CD8-positive, alpha-beta memory T cell (primary cell): ENCODE measurements around the gene RYR3. TPM values are rescaled to one million over a fixed set of nuclear protein-coding genes. Genes with fewer than 3 reads are reported as not detected.
A peak's percentile ranks its signal among the peaks of the same experiment; 100 is the strongest.

Experiments
- CTCF ChIA-PET: fragments of 350-600 bp; sonication (Branson Sonifier 250); formaldehyde crosslinking; loops from one replicate; lab custom pipeline; 2021; ENCODE audit warnings: antibody characterized with exemption; lab: Charles Lee
- POLR2A ChIA-PET: fragments of 350-600 bp; sonication (Branson Sonifier 250); formaldehyde crosslinking; loops from one replicate; lab custom pipeline; 2021; ENCODE audit warnings: antibody characterized with exemption; lab: Charles Lee
- DNase-seq, 5 donors: peaks; one replicate each; pipeline versions ENCODE4 v3.0.0 to v3.0.0-alpha.2; 2020 to 2022; ENCODE audit warnings: mixed read lengths in 1 of 5
- H3K27ac ChIP-seq: one replicate; pipeline ENCODE4 v1.7.0; 2013; ENCODE audit warnings: low read depth, mild to moderate bottlenecking, low read length, moderate library complexity
- H3K27me3 ChIP-seq: 2 replicates; pipeline ENCODE4 v1.7.0; 2013; ENCODE audit warnings: low read length, mild to moderate bottlenecking; ENCODE audit not compliant: insufficient read depth, poor library complexity, severe bottlenecking
- H3K36me3 ChIP-seq: 2 replicates; pipeline ENCODE4 v1.7.0; 2013; ENCODE audit warnings: mild to moderate bottlenecking, low read length, moderate library complexity; ENCODE audit not compliant: insufficient read depth
- H3K4me1 ChIP-seq: 2 replicates; pipeline ENCODE4 v1.7.0; 2013; ENCODE audit warnings: mild to moderate bottlenecking, low read length, moderate library complexity; ENCODE audit not compliant: insufficient read depth
- H3K4me3 ChIP-seq: 2 replicates; pipeline ENCODE4 v1.7.0; 2013; ENCODE audit warnings: mild to moderate bottlenecking, low read length
- H3K9me3 ChIP-seq: 2 replicates; pipeline ENCODE4 v1.7.0; 2013; ENCODE audit warnings: mild to moderate bottlenecking, low read length
- H3K27ac Mint-ChIP-seq, 8 donors: one replicate each; pipeline ENCODE4 v1.8.0; 2020 to 2021; ENCODE audit warnings: mixed read lengths in 8 of 8, mild to moderate bottlenecking in 6 of 8, inconsistent platforms in 3 of 8, moderate library complexity in 3 of 8
- H3K27me3 Mint-ChIP-seq, 2 donors: one replicate each; pipeline ENCODE4 v1.8.0; 2020 to 2021; ENCODE audit warnings: mixed read lengths in 2 of 2, mild to moderate bottlenecking in 1 of 2, moderate library complexity in 1 of 2
- H3K36me3 Mint-ChIP-seq, 3 donors: one replicate each; pipeline ENCODE4 v1.8.0; 2020 to 2021; ENCODE audit warnings: mixed read lengths in 3 of 3, inconsistent platforms in 1 of 3, mild to moderate bottlenecking in 1 of 3
- H3K4me1 Mint-ChIP-seq, 3 donors: one replicate each; pipeline ENCODE4 v1.8.0; 2020 to 2021; ENCODE audit warnings: mixed read lengths in 3 of 3, inconsistent platforms in 1 of 3, mild to moderate bottlenecking in 1 of 3
- H3K4me3 Mint-ChIP-seq, 7 donors: one replicate each; pipeline ENCODE4 v1.8.0; 2020 to 2021; ENCODE audit warnings: mixed read lengths in 7 of 7, mild to moderate bottlenecking in 6 of 7, moderate library complexity in 4 of 7, inconsistent platforms in 2 of 7
- H3K9me3 Mint-ChIP-seq, 5 donors: one replicate each; pipeline ENCODE4 v1.8.0; 2020 to 2022; ENCODE audit warnings: mixed read lengths in 5 of 5, mild to moderate bottlenecking in 3 of 5, moderate library complexity in 2 of 5, inconsistent platforms in 1 of 5
- polyA plus RNA-seq: library from polyadenylated mRNA; unstranded; fragments of 300-500 nt; fragmentation: Illumina TruSeq; gene quantifications from one replicate; pipeline ENCODE4 v1.2.3, GENCODE V29; 2021
- total RNA-seq, 2 experiments: library from RNA; stranded (reverse); gene quantifications; one replicate each; pipeline ENCODE4 v1.2.3, GENCODE V29; 2021

Gene RYR3
- total and polyA plus RNA-seq, 3 experiments from 2014 or later = 0.08 TPM; not detected in 2

DNA sequence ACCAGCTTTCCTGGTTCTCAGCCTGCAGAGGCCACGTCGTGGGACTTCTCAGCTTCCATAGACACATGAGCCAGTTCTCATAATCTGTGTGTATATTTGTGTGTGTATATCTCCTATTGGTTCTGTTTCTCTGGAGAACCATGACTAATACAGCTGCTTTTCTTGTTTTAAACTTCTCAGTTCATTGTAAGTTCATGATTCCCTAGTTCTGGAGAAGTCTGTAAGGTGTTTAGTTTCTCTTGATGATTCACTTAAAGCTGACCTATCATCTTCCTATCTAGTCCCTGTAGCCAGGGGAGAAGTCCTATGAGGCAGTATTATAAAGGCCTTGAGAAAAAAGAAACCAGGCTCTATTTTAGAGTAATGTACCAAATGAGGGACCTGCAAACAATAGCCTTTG, 147.7 kb downstream of the RYR3 start:
- POLR2A ChIA-PET = no interaction called here
- no peak overlapping the region for H3K27ac ChIP-seq
- no peaks in the 10 kb centered on the region for H3K4me1 ChIP-seq
- Mint-ChIP-seq H3K27me3 (no peaks in the 10 kb centered on the region), H3K4me3 (no peak overlapping the region), H3K27ac (no peak overlapping the region), H3K36me3 (no peaks in the 10 kb centered on the region), H3K9me3 (peaks cover 0 to 8% (median 0%) of the 10 kb centered on the region in 5 donors), H3K4me1 (no peaks in the 10 kb centered on the region)
- H3K27me3 ChIP-seq = no peaks in the 10 kb centered on the region
- H3K9me3 ChIP-seq = no peaks in the 10 kb centered on the region
- no peak overlapping the region for H3K4me3 ChIP-seq
- no peaks in the 10 kb centered on the region for H3K36me3 ChIP-seq
- no peak for DNase-seq
- CTCF ChIA-PET = no interaction called here

DNA sequence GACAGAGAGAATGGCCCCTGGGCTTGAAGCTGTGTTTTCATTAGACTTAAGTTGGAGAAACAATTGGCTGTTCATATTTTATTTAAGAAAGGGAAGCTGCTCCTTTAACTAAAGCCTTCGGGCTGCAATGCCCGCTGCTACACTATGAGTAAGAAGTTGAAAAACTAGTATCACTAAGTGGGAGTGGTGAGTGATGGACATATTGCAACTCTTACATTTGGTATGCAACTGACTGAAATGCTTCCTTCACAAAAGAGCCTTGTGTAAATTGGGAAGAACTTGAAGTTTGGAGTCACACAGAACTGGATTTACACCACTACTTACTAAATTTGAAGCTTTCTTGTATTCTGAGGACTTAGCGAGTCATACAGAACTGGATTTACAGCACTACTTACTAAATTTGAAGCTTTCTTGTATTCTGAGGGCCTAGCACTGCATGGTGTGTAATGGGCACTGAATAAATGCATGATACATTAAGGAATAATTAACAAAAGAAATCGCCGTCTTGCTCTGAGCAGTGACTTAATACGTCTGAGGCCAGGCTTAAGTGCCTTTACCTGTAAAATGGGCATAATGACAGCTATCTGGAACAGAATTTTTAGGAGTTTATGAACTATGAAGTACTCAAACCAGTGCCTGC, 149.5 kb downstream of the RYR3 start:
- H3K27ac ChIP-seq = no peak overlapping the region
- ChIA-PET POLR2A (no interaction called here), CTCF (no interaction called here)
- H3K4me3 ChIP-seq = no peak overlapping the region
- no peaks in the 10 kb centered on the region for H3K27me3 ChIP-seq
- H3K4me1 ChIP-seq = no peaks in the 10 kb centered on the region
- no peaks in the 10 kb centered on the region for H3K36me3 ChIP-seq
- H3K4me1 Mint-ChIP-seq = no peaks in the 10 kb centered on the region
- H3K4me3 Mint-ChIP-seq = no peak overlapping the region
- no peaks in the 10 kb centered on the region for H3K9me3 ChIP-seq
- no peaks in the 10 kb centered on the region for H3K27me3 Mint-ChIP-seq
- no peaks in the 10 kb centered on the region for H3K36me3 Mint-ChIP-seq
- no peaks in the 10 kb centered on the region for H3K9me3 Mint-ChIP-seq
- H3K27ac Mint-ChIP-seq = no peak overlapping the region
- no peak for DNase-seq

DNA sequence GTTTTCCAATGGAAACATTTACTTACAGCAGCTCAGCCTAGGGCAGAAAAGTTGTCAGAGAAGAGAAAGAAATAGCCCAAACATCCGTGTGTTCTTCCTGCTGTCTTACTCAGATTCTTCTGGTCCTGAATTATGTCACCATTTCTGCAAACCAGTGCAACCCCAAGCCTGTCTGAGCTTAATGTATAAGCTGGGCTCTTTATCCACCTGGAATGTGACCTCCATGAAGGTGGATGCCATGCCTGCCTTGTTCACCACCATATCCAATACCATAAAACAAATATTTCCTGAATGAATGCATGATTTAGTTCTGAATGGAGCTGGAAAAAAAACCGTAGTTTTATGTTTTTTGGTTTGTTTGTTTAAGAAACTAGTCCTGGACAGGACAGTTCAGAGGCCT, 150.9 kb downstream of the RYR3 start:
- Mint-ChIP-seq H3K27me3 (no peaks in the 10 kb centered on the region), H3K4me1 (no peaks in the 10 kb centered on the region), H3K4me3 (no peak overlapping the region), H3K27ac (no peak overlapping the region), H3K9me3 (peaks cover 0 to 2% (median 0%) of the 10 kb centered on the region in 5 donors), H3K36me3 (no peaks in the 10 kb centered on the region)
- Histone ChIP-seq H3K27ac (no peak overlapping the region), H3K4me3 (no peak overlapping the region), H3K9me3 (no peaks in the 10 kb centered on the region), H3K36me3 (no peaks in the 10 kb centered on the region), H3K27me3 (no peaks in the 10 kb centered on the region), H3K4me1 (no peaks in the 10 kb centered on the region)
- DNase-seq = no peak
- CTCF ChIA-PET = no interaction called here
- POLR2A ChIA-PET = no interaction called here

DNA sequence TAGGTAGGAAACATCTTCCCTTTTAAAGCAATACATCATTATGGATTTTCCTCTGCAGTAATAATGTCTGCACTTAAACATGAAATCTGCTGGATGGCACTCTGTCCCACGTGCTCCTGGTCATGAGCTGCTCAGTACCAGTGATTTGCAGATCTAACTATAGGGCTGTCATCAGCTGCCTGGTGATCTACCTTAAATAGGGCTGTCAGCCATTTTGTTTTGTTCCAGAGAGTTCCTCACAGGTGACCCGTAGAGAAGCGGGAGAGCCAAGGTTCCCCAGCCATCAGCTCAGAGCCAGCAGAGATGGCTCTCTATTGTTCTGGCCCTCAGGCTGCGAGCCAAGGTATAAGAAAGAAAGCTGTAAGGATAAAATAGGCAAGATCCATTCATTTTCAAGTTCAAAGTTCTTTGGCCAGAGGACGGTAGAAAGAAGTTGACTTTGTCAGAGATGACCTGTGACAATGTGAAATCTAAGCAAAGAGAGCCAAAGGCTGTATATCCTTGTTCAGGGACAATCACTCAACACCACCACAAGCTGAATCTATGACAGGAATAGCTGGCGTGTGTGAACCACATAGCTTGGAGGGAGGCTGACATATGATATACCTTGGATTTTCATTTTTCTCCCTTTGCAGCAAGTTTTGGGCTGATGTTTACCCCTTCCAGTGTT, 156.5 kb downstream of the RYR3 start:
- Histone ChIP-seq H3K9me3 (no peaks in the 10 kb centered on the region), H3K4me1 (no peaks in the 10 kb centered on the region), H3K27me3 (no peaks in the 10 kb centered on the region), H3K4me3 (no peak overlapping the region), H3K36me3 (no peaks in the 10 kb centered on the region), H3K27ac (no peak overlapping the region)
- Mint-ChIP-seq H3K9me3 (peaks cover 0 to 2% (median 0%) of the 10 kb centered on the region in 5 donors), H3K27me3 (no peaks in the 10 kb centered on the region), H3K4me3 (no peak overlapping the region), H3K4me1 (no peaks in the 10 kb centered on the region), H3K36me3 (no peaks in the 10 kb centered on the region), H3K27ac (no peak overlapping the region)
- DNase-seq = no peak
- ChIA-PET POLR2A (no interaction called here), CTCF (no interaction called here)

DNA sequence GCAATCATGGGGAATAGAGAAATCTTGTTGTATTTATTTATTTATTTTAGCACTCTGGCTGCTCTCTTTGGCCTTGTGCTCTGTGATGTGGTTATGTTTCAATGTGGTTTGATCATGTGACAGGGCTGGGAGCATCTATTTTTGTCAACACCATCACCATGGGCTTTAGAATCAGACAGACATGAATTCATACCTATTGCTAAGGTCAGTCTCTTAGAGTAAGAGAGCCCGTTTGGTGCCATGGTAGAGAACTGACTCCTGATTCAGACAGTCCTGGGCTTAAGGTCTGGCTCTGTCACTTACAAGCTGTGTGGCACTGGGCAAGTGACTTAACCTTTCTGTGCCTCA, 157.0 kb downstream of the RYR3 start:
- Mint-ChIP-seq H3K27me3 (no peaks in the 10 kb centered on the region), H3K27ac (no peak overlapping the region), H3K9me3 (peaks cover 0 to 2% (median 0%) of the 10 kb centered on the region in 5 donors), H3K4me3 (no peak overlapping the region), H3K36me3 (no peaks in the 10 kb centered on the region), H3K4me1 (no peaks in the 10 kb centered on the region)
- DNase-seq = no peak
- Histone ChIP-seq H3K27ac (no peak overlapping the region), H3K36me3 (no peaks in the 10 kb centered on the region), H3K4me3 (no peak overlapping the region), H3K4me1 (no peaks in the 10 kb centered on the region), H3K27me3 (no peaks in the 10 kb centered on the region), H3K9me3 (no peaks in the 10 kb centered on the region)
- CTCF ChIA-PET = no interaction called here
- POLR2A ChIA-PET = no interaction called here

DNA sequence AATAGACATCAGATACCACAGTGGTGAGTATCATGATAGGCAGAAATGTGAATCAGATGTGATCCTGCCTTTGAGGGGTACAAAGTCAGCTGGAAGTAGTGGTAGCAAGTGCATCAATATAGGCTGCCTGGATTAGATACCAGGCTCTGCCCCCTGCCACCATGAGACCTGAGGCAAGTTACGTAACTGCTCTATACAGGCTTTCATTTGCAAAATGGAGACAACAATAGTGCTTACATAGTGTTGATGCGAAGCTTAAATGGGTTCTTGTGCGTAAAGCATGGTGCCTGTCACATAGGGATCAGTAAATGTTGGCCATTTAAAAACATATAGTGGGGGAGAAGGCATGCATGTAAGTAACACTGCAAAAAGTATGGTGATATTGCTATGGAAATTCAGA, 158.0 kb downstream of the RYR3 start:
- no peak overlapping the region for H3K4me3 ChIP-seq
- CTCF ChIA-PET = no interaction called here
- no peaks in the 10 kb centered on the region for H3K36me3 ChIP-seq
- no peaks in the 10 kb centered on the region for H3K9me3 ChIP-seq
- Mint-ChIP-seq H3K27ac (no peak overlapping the region), H3K9me3 (peaks cover 0 to 2% (median 0%) of the 10 kb centered on the region in 5 donors), H3K27me3 (no peaks in the 10 kb centered on the region), H3K4me1 (no peaks in the 10 kb centered on the region), H3K36me3 (no peaks in the 10 kb centered on the region), H3K4me3 (no peak overlapping the region)
- POLR2A ChIA-PET = no interaction called here
- DNase-seq = no peak
- no peaks in the 10 kb centered on the region for H3K27me3 ChIP-seq
- H3K4me1 ChIP-seq = no peaks in the 10 kb centered on the region
- H3K27ac ChIP-seq = no peak overlapping the region

DNA sequence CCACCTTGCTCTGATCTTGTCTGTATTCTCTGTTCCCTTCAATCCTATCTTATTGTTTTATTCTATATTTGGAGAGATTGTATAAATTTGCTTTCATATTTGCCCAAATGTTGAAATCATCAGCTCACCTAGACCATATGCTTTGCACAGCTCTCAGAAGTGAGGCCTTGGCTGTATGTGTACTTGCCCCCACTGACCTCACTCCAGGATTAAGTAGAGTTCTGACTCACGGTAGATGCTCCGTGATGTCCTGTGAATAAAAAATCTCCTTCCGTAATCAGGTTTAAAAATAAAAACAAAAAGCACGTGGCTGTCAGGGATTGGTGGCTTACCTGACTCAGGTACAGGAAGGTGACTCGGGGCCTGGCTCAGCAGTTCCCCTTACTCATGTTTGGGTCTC, 162.2 kb downstream of the RYR3 start:
- Histone ChIP-seq H3K4me3 (no peak overlapping the region), H3K4me1 (no peaks in the 10 kb centered on the region), H3K27ac (no peak overlapping the region), H3K27me3 (no peaks in the 10 kb centered on the region), H3K9me3 (no peaks in the 10 kb centered on the region), H3K36me3 (no peaks in the 10 kb centered on the region)
- ChIA-PET POLR2A (no interaction called here), CTCF (no interaction called here)
- Mint-ChIP-seq H3K9me3 (peaks cover 0 to 2% (median 2%) of the 10 kb centered on the region in 5 donors), H3K27ac (no peak overlapping the region), H3K36me3 (no peaks in the 10 kb centered on the region), H3K27me3 (no peaks in the 10 kb centered on the region), H3K4me3 (no peak overlapping the region), H3K4me1 (no peaks in the 10 kb centered on the region)
- no peak for DNase-seq

DNA sequence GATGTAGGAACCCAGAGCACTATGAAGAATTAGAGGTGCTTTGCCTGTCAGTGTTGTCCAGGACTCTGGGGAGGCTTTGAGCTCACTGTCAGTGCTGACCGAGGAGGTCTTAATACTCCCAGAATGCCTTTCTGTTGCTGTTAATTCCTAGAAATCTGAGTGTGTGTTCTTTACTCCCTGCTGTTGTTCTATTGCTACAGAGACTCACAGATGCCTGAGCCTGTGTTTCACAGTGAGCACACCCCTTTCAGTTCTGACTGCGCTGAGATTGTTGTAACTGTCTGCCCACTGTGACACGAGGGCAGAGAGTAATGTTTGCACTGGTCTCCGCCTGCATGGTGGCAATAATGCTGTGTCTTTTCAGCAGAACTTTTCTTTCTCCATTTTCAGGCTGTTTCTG, 162.9 kb downstream of the RYR3 start:
- Histone ChIP-seq H3K9me3 (no peaks in the 10 kb centered on the region), H3K36me3 (no peaks in the 10 kb centered on the region), H3K4me1 (no peaks in the 10 kb centered on the region), H3K4me3 (no peak overlapping the region), H3K27me3 (no peaks in the 10 kb centered on the region), H3K27ac (no peak overlapping the region)
- CTCF ChIA-PET = no interaction called here
- POLR2A ChIA-PET = no interaction called here
- no peaks in the 10 kb centered on the region for H3K4me1 Mint-ChIP-seq
- DNase-seq = no peak
- H3K27ac Mint-ChIP-seq = peak overlapping the region in 1 of 8 donors; percentile 12
- H3K36me3 Mint-ChIP-seq = no peaks in the 10 kb centered on the region
- peaks cover 0 to 2% (median 2%) of the 10 kb centered on the region in 5 donors for H3K9me3 Mint-ChIP-seq
- H3K27me3 Mint-ChIP-seq = no peaks in the 10 kb centered on the region
- no peak overlapping the region for H3K4me3 Mint-ChIP-seq
